NT2/D1 (cell line): ENCODE data around the gene TAGAP.

Experiments
- YY1 ChIP-seq: IDR thresholded peaks from 2 replicates; pipeline ENCODE4 v1.6.1; 2011; ENCODE audit not compliant: insufficient read length, insufficient read depth
- ZNF274 ChIP-seq: IDR thresholded peaks from 2 replicates; pipeline ENCODE4 v1.6.1; 2011; ENCODE audit warnings: mild to moderate bottlenecking, low read depth, low read length

GRCh38 chr6:159002432-159003155, 42.2 kb downstream of the TAGAP start:
- TF ChIP-seq ZNF274 (no peak), YY1 (no peak)
